Activated CD8-positive, alpha-beta T cell treated with anti-CD3 and anti-CD28 coated beads for 36 hours (primary cell): Measurements from ENCODE around the gene PRPH. TPM values are rescaled to one million over a fixed set of nuclear protein-coding genes. Genes with fewer than 3 reads are reported as not detected.
"Not testable (repeated sequence)": the region's sequence is repeated elsewhere in the genome, so short reads cannot be mapped to it uniquely, and the experiment has no call there.

Experiments used
- ATAC-seq: fragments of 200-7000 bp; cut with Tn5 transposase; one replicate; pipeline ENCODE4 v1.10.0; 2021; ENCODE audit warnings: mild to moderate bottlenecking, moderate library complexity
- CTCF ChIA-PET: fragments of 350-600 bp; sonication (Branson Sonifier 250); formaldehyde crosslinking; loops from one replicate; lab custom pipeline; 2021; ENCODE audit warnings: antibody characterized with exemption; lab: Charles Lee
- POLR2A ChIA-PET: fragments of 350-600 bp; sonication (Branson Sonifier 250); formaldehyde crosslinking; loops from one replicate; lab custom pipeline; 2021; ENCODE audit warnings: antibody characterized with exemption; lab: Charles Lee
- DNase-seq: peaks from one replicate; pipeline ENCODE4 v3.0.0-alpha.2; 2020
- H3K27ac Mint-ChIP-seq: one replicate; pipeline ENCODE4 v1.8.0; 2021; ENCODE audit warnings: mild to moderate bottlenecking, mixed read lengths
- H3K27me3 Mint-ChIP-seq: one replicate; pipeline ENCODE4 v1.8.0; 2021; ENCODE audit warnings: mixed read lengths
- H3K36me3 Mint-ChIP-seq: one replicate; pipeline ENCODE4 v1.8.0; 2021; ENCODE audit warnings: low read depth, mixed read lengths
- H3K4me1 Mint-ChIP-seq: one replicate; pipeline ENCODE4 v1.8.0; 2021; ENCODE audit warnings: low read depth, mixed read lengths
- H3K4me3 Mint-ChIP-seq: one replicate; pipeline ENCODE4 v1.8.0; 2021; ENCODE audit warnings: mild to moderate bottlenecking, moderate library complexity, mixed read lengths
- H3K9me3 Mint-ChIP-seq: one replicate; pipeline ENCODE4 v1.8.0; 2021; ENCODE audit warnings: mixed read lengths
- intact Hi-C: fragments of 100-400 bp; cut with micrococcal nuclease; formaldehyde crosslinking; loops from one replicate; pipeline ENCODE4 v1.10.0; 2022
- total RNA-seq, 2 experiments: library from RNA; stranded (reverse); gene quantifications; one replicate each; pipeline ENCODE4 v1.2.3, GENCODE V29; 2021
- TF ChIP-seq, protein P1 (sequence below): fragments of 200-600 bp; IDR thresholded peaks from one replicate; pipeline ENCODE4 v1.8.0; 2022; ENCODE audit warnings: antibody characterized with exemption, mild to moderate bottlenecking

The PRPH gene
- total RNA-seq, 2 experiments from 2014 or later = not detected

DNA sequence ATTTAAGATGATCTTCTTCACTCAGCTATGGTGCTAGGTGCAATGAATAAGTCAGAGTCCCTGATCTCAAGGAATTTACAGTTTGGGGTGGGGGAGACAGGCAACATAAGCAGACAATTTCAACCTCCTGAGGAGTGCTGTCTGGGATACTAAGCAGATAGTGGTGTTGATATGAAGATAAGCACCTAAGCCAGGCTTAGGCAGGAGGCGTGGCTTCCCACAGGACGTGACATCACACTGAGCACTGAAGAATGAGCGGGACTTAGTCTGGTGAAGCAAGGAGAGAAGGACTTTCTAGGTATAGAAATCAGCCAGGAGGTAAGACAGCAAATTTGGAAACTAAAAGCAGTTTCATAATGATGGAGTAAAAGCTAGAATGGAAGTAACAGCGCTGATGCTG is 6.8 kb downstream of the PRPH start:
- CTCF ChIA-PET = interaction anchor here (1.1 to 5.1 kb wide), 3 partner anchors 8 to 46 kb away, joined by 3 to 20 read pairs (median 15); no protein-coding TSS in a partner anchor
- DNase-seq (peak; percentile 20), ATAC-seq (no peak)
- Mint-ChIP-seq H3K36me3 (no peaks in the 10 kb centered on the region), H3K9me3 (no peaks in the 10 kb centered on the region), H3K27me3 (peaks cover 44% of the 10 kb centered on the region), H3K27ac (no peak overlapping the region), H3K4me3 (no peak overlapping the region), H3K4me1 (peaks cover 6% of the 10 kb centered on the region)
- intact Hi-C loops = no loop called here
- POLR2A ChIA-PET = no interaction called here
- TF ChIP-seq, protein P1, sequence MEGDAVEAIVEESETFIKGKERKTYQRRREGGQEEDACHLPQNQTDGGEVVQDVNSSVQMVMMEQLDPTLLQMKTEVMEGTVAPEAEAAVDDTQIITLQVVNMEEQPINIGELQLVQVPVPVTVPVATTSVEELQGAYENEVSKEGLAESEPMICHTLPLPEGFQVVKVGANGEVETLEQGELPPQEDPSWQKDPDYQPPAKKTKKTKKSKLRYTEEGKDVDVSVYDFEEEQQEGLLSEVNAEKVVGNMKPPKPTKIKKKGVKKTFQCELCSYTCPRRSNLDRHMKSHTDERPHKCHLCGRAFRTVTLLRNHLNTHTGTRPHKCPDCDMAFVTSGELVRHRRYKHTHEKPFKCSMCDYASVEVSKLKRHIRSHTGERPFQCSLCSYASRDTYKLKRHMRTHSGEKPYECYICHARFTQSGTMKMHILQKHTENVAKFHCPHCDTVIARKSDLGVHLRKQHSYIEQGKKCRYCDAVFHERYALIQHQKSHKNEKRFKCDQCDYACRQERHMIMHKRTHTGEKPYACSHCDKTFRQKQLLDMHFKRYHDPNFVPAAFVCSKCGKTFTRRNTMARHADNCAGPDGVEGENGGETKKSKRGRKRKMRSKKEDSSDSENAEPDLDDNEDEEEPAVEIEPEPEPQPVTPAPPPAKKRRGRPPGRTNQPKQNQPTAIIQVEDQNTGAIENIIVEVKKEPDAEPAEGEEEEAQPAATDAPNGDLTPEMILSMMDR = no peak

DNA sequence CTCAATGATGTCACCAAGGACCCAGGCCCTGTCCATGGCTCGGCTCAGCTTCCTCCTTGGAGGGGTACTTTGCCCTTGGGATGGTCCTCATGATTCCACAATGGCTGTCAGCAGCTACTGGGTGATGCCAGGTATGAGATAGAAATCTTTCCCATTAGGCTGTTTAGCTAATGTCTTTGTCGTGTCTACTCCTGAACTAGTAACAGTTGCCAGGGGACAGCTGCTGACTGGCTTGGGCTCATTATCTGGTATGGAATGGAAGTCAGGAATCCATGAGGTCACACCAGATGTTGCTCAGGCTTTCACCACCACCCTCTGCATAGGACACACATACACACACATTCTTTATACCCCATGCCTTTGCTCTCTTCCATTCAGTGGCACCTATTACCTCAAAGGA is 9.2 kb downstream of the PRPH start:
- intact Hi-C loops = no loop called here

DNA sequence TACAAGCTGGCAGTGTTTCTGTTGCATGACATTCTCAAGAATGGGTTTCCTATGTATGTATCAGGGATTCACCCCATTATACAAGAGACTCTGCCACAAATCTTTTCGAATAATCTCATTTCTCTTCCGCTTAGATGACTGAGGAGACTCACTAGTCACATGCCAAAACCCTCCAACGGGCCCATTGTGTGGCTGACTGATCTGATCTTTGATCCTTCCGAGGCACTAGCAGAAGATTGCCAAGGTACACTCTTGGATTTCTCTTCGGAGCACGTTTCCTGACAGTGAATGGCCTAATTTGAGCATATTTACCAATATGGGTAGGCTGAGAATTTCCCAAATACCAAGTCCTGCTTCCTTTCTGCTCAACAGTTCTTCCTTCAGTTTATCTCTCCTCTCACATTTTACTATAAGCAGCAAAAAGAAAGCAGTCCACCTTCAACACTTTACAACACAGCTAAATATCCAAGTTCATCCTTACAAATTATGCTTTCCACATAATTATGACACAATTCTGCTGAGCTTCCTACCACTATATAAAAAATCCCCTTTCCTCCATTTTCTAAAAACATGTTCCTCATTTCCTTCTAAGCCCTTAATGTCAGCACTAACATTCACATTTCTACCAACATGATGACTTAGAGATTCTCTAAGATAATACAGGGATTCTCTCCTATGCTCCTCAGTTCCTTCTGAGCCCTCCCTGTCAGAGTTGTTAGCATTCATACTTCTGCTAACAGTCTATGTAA is 11.0 kb downstream of the PRPH start:
- DNase-seq = no peak
- CTCF ChIA-PET = interaction anchor here (0.8 to 5.1 kb wide), 5 partner anchors 12 to 559 kb away, joined by 3 to 20 read pairs (median 10); partner anchors contain the start of gene PRPH
- no peak overlapping the region for H3K4me3 Mint-ChIP-seq

More for the DNA sequence above, 9.2 kb downstream of the PRPH start:
- H3K36me3 Mint-ChIP-seq = no peaks in the 10 kb centered on the region
- H3K27ac Mint-ChIP-seq = no peak overlapping the region
- H3K9me3 Mint-ChIP-seq = no peaks in the 10 kb centered on the region
- ChIA-PET CTCF (interaction anchor here (0.7 to 5.1 kb wide), 9 partner anchors 10 to 370 kb away, joined by 3 to 20 read pairs (median 6); partner anchors contain the start of genes PRPH and SPATS2), POLR2A (no interaction called here)
- peaks cover 34% of the 10 kb centered on the region for H3K27me3 Mint-ChIP-seq
- no peaks in the 10 kb centered on the region for H3K4me1 Mint-ChIP-seq
- H3K4me3 Mint-ChIP-seq = no peak overlapping the region
- TF ChIP-seq, protein P1 = no peak
- DNase-seq = no peak
- no peak for ATAC-seq

DNA sequence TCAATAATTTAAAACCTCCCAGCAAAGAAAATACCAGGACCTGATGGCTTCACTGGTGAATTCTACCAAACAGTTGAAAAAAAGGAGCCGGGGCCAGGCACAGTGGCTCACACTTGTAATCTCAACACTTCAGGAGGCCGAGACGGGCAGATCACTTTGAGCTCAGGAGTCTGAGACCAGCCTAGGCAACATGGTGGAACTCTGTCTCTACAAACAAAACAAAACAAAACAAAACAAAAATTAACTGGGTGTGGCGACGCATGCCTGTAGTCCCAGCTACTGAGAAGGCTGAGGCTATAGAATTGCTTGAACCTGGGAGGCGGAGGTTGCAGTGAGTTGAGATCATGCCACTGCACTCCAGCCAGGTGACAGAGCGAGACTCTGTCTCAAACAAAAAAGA is 14.4 kb downstream of the PRPH start:
- Mint-ChIP-seq H3K36me3 (no peaks in the 10 kb centered on the region), H3K4me3 (no peak overlapping the region), H3K27ac (no peak overlapping the region), H3K9me3 (no peaks in the 10 kb centered on the region), H3K27me3 (peaks cover 26% of the 10 kb centered on the region), H3K4me1 (no peaks in the 10 kb centered on the region)
- CTCF ChIA-PET = interaction anchor here (1.2 kb wide), 1 partner anchor 14 kb away, joined by 4 read pairs; the partner anchor contains the start of gene PRPH
- DNase-seq (no peak), ATAC-seq (no peak)
- intact Hi-C loops = no loop called here
- TF ChIP-seq, protein P1 = no peak
- POLR2A ChIA-PET = no interaction called here

More for the DNA sequence above, 11.0 kb downstream of the PRPH start:
- Mint-ChIP-seq H3K9me3 (no peaks in the 10 kb centered on the region), H3K36me3 (no peaks in the 10 kb centered on the region), H3K27ac (no peak overlapping the region), H3K4me1 (no peaks in the 10 kb centered on the region), H3K27me3 (peaks cover 37% of the 10 kb centered on the region)
- intact Hi-C loops = no loop called here
- TF ChIP-seq, protein P1 = no peak
- POLR2A ChIA-PET = no interaction called here
- no peak for ATAC-seq

GRCh38 chr12:49310451-49311000 is 15.6 kb downstream of the PRPH start:
- peaks cover 23% of the 10 kb centered on the region for H3K27me3 Mint-ChIP-seq
- POLR2A ChIA-PET, H3K27ac Mint-ChIP-seq, H3K9me3 Mint-ChIP-seq, intact Hi-C loops, DNase-seq, CTCF ChIA-PET, H3K4me1 Mint-ChIP-seq, H3K4me3 Mint-ChIP-seq, H3K36me3 Mint-ChIP-seq, ATAC-seq: not testable (repeated sequence)
